ENCODE data around the gene KRTCAP2.
A peak's percentile ranks its signal among the peaks of the same experiment; 100 is the strongest.

Gene KRTCAP2

DNA sequence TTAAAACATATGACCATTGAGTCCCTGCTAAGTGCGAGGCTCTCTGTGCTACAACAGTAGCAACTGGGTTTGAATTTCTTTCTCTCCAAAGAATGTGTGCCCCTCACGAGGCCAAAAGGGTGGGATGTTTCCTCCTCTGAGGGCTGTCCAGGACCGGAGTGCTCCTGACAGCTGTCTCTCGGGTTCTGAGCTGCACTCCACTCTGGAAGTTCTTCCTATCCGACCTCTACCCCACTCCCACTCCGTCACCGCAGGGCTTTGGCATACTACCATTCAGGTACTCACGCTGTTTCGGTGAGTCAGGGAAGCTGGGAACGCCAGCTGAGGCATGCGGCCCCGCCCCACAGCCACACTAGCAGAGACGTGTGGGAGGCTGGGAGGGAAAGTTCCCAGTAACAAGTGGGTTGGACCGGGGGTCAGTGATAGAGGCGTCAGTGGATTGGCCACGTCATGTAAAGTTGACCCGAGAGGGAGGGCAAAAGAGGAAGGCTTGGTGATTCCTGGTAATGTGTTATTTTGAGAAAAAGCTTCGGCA lies 38.2 kb downstream of the KRTCAP2 start:
- Histone ChIP-seq H3K27me3 (ENCODE audit: control insufficient read depth, insufficient read depth, low read length) (no peaks in the 10 kb centered on the region), H3K9ac (no peak overlapping the region), H3K4me1 (peaks cover 2% of the 10 kb centered on the region), H3K79me2 (no peaks in the 10 kb centered on the region), H3K36me3 (ENCODE audit: control insufficient read depth, insufficient read depth, low read length) (no peaks in the 10 kb centered on the region), H2AFZ (peak overlapping the region; percentile 86), H3K9me3 (ENCODE audit: control insufficient read depth, low read length) (no peaks in the 10 kb centered on the region), H3K4me2 (ENCODE audit: low read length) (peak overlapping the region; percentile 99), H3K27ac (peak overlapping the region; percentile 98), H3K4me3 (ENCODE audit: low read depth, low read length) (peak overlapping the region; percentile 79)
- TF ChIP-seq, protein P1, sequence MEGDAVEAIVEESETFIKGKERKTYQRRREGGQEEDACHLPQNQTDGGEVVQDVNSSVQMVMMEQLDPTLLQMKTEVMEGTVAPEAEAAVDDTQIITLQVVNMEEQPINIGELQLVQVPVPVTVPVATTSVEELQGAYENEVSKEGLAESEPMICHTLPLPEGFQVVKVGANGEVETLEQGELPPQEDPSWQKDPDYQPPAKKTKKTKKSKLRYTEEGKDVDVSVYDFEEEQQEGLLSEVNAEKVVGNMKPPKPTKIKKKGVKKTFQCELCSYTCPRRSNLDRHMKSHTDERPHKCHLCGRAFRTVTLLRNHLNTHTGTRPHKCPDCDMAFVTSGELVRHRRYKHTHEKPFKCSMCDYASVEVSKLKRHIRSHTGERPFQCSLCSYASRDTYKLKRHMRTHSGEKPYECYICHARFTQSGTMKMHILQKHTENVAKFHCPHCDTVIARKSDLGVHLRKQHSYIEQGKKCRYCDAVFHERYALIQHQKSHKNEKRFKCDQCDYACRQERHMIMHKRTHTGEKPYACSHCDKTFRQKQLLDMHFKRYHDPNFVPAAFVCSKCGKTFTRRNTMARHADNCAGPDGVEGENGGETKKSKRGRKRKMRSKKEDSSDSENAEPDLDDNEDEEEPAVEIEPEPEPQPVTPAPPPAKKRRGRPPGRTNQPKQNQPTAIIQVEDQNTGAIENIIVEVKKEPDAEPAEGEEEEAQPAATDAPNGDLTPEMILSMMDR (IDR thresholded peaks at IDR 0.05): no peak

DNA sequence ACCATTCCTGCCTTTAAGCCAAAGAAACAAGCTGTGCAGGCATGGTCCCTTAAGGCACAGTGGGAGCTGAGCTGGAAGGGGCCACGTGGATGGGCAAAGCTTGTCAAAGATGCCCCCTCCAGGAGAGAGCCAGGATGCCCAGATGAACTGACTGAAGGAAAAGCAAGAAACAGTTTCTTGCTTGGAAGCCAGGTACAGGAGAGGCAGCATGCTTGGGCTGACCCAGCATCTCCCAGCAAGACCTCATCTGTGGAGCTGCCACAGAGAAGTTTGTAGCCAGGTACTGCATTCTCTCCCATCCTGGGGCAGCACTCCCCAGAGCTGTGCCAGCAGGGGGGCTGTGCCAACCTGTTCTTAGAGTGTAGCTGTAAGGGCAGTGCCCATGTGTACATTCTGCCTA lies 38.8 kb downstream of the KRTCAP2 start:
- no peak overlapping the region for H3K9ac ChIP-seq

DNA sequence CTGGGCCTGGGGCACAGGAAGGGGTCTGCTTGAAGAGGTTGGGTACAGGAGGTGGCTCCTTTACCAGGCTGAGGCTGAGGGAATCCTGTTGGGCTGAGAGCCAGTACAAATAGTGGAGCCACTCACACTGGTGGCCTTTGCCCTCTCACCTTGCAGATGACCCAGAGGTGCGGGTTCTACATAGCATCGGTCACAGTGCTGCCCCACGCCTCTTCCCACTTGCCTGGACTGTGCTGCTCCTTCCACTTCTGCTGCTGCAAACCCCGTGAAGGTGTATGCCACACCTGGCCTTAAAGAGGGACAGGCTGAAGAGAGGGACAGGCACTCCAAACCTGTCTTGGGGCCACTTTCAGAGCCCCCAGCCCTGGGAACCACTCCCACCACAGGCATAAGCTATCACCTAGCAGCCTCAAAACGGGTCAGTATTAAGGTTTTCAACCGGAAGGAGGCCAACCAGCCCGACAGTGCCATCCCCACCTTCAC lies 39.3 kb downstream of the KRTCAP2 start:
- Histone ChIP-seq H3K79me2 (no peaks in the 10 kb centered on the region), H3K9ac (no peak overlapping the region), H3K4me1 (peaks cover 2% of the 10 kb centered on the region), H3K4me2 (ENCODE audit: low read length) (no peak overlapping the region), H3K4me3 (ENCODE audit: low read depth, low read length) (no peak overlapping the region), H3K27me3 (ENCODE audit: control insufficient read depth, insufficient read depth, low read length) (no peaks in the 10 kb centered on the region), H2AFZ (no peak overlapping the region), H3K9me3 (ENCODE audit: control insufficient read depth, low read length) (no peaks in the 10 kb centered on the region), H3K27ac (no peak overlapping the region), H3K36me3 (ENCODE audit: control insufficient read depth, insufficient read depth, low read length) (no peaks in the 10 kb centered on the region)
- TF ChIP-seq, protein P1 (IDR thresholded peaks at IDR 0.05): no peak

More for the DNA sequence above, 38.8 kb downstream of the KRTCAP2 start:
- H2AFZ ChIP-seq: no peak overlapping the region
- no peaks in the 10 kb centered on the region for H3K9me3 ChIP-seq (ENCODE audit: control insufficient read depth, low read length)
- peak overlapping the region; percentile 99 for H3K4me2 ChIP-seq (ENCODE audit: low read length)
- H3K4me1 ChIP-seq: peaks cover 2% of the 10 kb centered on the region
- no peaks in the 10 kb centered on the region for H3K79me2 ChIP-seq
- TF ChIP-seq, protein P1 (IDR thresholded peaks at IDR 0.05): no peak
- H3K27ac ChIP-seq: peak overlapping the region; percentile 98
- no peaks in the 10 kb centered on the region for H3K36me3 ChIP-seq (ENCODE audit: control insufficient read depth, insufficient read depth, low read length)
- H3K27me3 ChIP-seq (ENCODE audit: control insufficient read depth, insufficient read depth, low read length): no peaks in the 10 kb centered on the region
- peak overlapping the region; percentile 79 for H3K4me3 ChIP-seq (ENCODE audit: low read depth, low read length)

DNA sequence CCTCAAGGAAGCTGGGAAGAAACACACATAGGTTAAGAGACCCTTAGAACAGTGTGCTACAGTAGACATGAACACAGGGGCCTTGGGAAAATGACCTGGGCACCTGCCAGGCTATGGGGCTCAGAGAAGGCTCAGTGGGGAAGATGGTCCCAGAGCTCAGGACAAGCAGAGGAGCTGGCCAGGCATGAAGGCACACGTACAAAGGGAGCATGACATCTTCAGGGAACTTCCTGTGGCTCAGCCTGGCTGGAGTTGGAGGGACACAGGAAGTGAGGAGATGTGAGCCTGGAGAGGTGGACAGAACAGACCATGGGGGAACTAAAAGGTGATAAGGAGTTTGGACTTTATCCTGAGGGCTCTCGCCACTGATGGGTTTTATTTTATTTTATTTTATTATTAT lies 41.2 kb downstream of the KRTCAP2 start:
- no peak overlapping the region for H3K27ac ChIP-seq

More for the DNA sequence above, 41.2 kb downstream of the KRTCAP2 start:
- Histone ChIP-seq H3K4me2 (ENCODE audit: low read length) (no peak overlapping the region), H3K9ac (no peak overlapping the region), H3K79me2 (no peaks in the 10 kb centered on the region), H3K27me3 (ENCODE audit: control insufficient read depth, insufficient read depth, low read length) (no peaks in the 10 kb centered on the region), H3K36me3 (ENCODE audit: control insufficient read depth, insufficient read depth, low read length) (no peaks in the 10 kb centered on the region), H3K4me1 (peaks cover 2% of the 10 kb centered on the region), H2AFZ (no peak overlapping the region), H3K4me3 (ENCODE audit: low read depth, low read length) (no peak overlapping the region), H3K9me3 (ENCODE audit: control insufficient read depth, low read length) (no peaks in the 10 kb centered on the region)
- TF ChIP-seq, protein P1 (IDR thresholded peaks at IDR 0.05): no peak

Data from parathyroid adenoma (tissue), 2 donors.